ENCODE data around the gene PLAU. TPM values are rescaled to one million over a fixed set of nuclear protein-coding genes. Genes with fewer than 3 reads are reported as not detected.
A peak's percentile ranks its signal among the peaks of the same experiment; 100 is the strongest.

PLAU gene
- total RNA-seq, 2 experiments from 2014 or later, result 0.74 to 2.0 TPM

DNA sequence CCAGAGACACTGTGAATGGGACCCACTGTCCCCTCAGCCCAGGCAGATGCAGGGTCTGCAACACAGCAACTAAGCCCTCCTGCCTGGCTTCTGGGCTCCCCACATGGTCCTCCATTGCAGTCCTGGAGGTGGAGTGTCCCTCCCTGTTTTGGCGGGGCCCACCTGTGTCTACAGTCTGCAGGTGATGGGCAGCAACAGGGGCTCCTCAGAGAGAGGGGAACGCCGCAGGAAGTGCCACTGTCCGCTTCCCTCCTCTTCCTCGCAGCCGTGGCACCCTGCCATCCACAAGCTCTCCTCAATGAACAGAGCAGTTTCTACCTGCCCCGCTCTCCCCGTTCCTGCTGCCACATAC is 45.8 kb upstream of the PLAU start:
- Histone ChIP-seq H3K36me3 (ENCODE audit: insufficient read depth, low read length) (peaks cover 41% of the 10 kb centered on the region; the same call in 1 of the 2 replicates), H3K27ac (ENCODE audit: low read depth, low read length, poor library complexity, severe bottlenecking) (peak overlapping the region; percentile 89), H3K4me1 (ENCODE audit: insufficient read depth, low read length, poor library complexity, severe bottlenecking) (peaks cover 37% of the 10 kb centered on the region), H3K9me2 (ENCODE audit: insufficient read depth, low read length) (no peaks in the 10 kb centered on the region), H3K4me3 (ENCODE audit: low read depth, low read length, poor library complexity, severe bottlenecking) (peak overlapping the region; percentile 63), H4K20me1 (ENCODE audit: insufficient read depth, low read length) (no peaks in the 10 kb centered on the region), H3K9me3 (ENCODE audit: low read length) (no peaks in the 10 kb centered on the region), H3K79me2 (ENCODE audit: insufficient read depth, low read depth, low read length) (no peaks in the 10 kb centered on the region; the same call in 1 of the 2 replicates), H2AFZ (ENCODE audit: low read length) (peak overlapping the region; percentile 46; the same call in 1 of the 2 replicates), H3K4me2 (ENCODE audit: low read length) (peak overlapping the region; percentile 92)
- intact Hi-C loops (cut with micrococcal nuclease; ENCODE audit: unreplicated experiment), result no loop called here
- DNase-seq (ENCODE audit: low spot score), result no peak
- ChIA-PET POLR2A (interaction anchor here (1.9 to 3.8 kb wide), 2 partner anchors 9 to 15 kb away, joined by 7 to 22 read pairs; partner anchors contain the start of gene CAMK2G), CTCF (ENCODE audit: unreplicated experiment) (interaction anchor here (1.6 to 2.5 kb wide), 3 partner anchors 11 to 15 kb away, joined by 3 to 16 read pairs (median 3); no protein-coding TSS in a partner anchor)
- TF ChIP-seq CTCF (conservative IDR thresholded peaks at IDR 0.05; ENCODE audit: low read length), result no peak
- TF ChIP-seq EZH2phosphoT487 (IDR thresholded peaks at IDR 0.05; ENCODE audit: borderline replicate concordance, low read depth, low read length), result no peak
- BruUV-seq (replicated peaks), result no TSS peak

DNA sequence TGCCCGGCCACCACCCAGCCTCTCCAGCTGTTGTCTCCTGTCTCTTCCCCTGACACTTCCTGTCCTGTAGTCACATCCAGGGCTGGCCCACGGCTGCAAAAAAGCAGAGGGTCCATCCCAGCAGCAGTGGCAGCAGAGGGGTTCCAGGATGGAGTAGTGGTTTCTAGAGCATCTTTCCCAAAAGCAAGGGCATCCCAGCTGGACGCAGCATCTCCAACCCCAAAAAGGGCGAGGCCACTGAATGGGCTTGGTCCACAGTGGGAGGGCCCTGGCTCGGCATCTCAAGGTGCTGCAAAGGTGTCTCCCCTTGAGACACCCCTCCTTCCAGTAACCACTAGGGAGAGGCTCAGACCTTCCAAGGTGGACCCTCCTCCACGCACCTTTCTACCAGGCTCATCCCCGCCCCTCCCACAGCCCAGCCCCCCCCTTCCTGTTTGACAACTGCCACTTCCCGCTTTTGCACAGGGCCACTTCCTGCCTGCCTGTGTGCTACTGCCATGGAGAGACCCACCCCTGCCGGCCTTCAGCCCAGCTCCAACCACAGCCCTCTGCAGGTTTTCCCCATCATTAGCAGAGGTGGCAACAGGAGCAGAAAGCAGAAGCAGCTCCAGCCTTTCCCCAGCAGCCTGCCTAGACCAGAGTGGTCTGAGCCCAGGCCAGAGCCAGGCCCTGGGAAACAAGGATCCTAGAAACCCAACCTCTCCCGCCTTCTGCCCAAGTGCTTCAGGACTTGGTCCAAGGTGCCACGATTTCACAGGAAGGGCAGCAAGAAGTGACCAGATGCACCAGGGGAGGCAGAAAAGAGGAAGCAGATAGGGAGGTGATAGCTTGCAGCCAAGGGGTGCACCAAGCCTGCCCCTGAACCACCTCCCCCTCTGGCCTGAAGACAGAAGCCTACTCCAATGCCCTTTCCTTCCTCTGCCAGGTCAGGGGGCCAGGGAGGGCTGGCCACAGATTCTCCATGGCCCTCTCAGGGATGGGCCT is 45.2 kb upstream of the PLAU start:
- BruUV-seq (replicated peaks), result no TSS peak
- H3K27ac ChIP-seq (ENCODE audit: low read depth, low read length, poor library complexity, severe bottlenecking), result peak overlapping the region; percentile 89
- H2AFZ ChIP-seq (ENCODE audit: low read length), result peak overlapping the region; percentile 46; the same call in 1 of the 2 replicates
- peaks cover 36% of the 10 kb centered on the region for H3K4me1 ChIP-seq (ENCODE audit: insufficient read depth, low read length, poor library complexity, severe bottlenecking)
- H3K4me3 ChIP-seq (ENCODE audit: low read depth, low read length, poor library complexity, severe bottlenecking), result peak overlapping the region; percentile 63
- peak; percentile 85 for DNase-seq (ENCODE audit: low spot score)
- H3K9me3 ChIP-seq (ENCODE audit: low read length), result no peaks in the 10 kb centered on the region
- peak overlapping the region; percentile 92 for H3K4me2 ChIP-seq (ENCODE audit: low read length)
- H3K79me2 ChIP-seq (ENCODE audit: insufficient read depth, low read depth, low read length), result no peaks in the 10 kb centered on the region; the same call in 1 of the 2 replicates
- H3K9me2 ChIP-seq (ENCODE audit: insufficient read depth, low read length), result no peaks in the 10 kb centered on the region
- TF ChIP-seq EZH2phosphoT487 (IDR thresholded peaks at IDR 0.05; ENCODE audit: borderline replicate concordance, low read depth, low read length) (no peak), CTCF (conservative IDR thresholded peaks at IDR 0.05; ENCODE audit: low read length) (no peak)
- ChIA-PET POLR2A (interaction anchor here (0.6 to 3.8 kb wide), 6 partner anchors 8 to 818 kb away, joined by 3 to 22 read pairs (median 3); partner anchors contain the start of gene CAMK2G), CTCF (ENCODE audit: unreplicated experiment) (interaction anchor here (0.5 to 2.5 kb wide), 4 partner anchors 8 to 16 kb away, joined by 3 to 16 read pairs (median 3); partner anchors contain the start of gene CAMK2G)
- no peaks in the 10 kb centered on the region for H4K20me1 ChIP-seq (ENCODE audit: insufficient read depth, low read length)
- peaks cover 39% of the 10 kb centered on the region for H3K36me3 ChIP-seq (ENCODE audit: insufficient read depth, low read length)
- intact Hi-C loops (cut with micrococcal nuclease; ENCODE audit: unreplicated experiment), result no loop called here

Data from OCI-LY7 (cell line).